Nephron progenitor cell (in vitro differentiated cells): Measurements from ENCODE around the gene PROB1.
"Not testable (repeated sequence)": the region's sequence is repeated elsewhere in the genome, so short reads cannot be mapped to it uniquely, and the experiment has no call there.

Source experiments
- DNase-seq: peaks from one replicate; pipeline ENCODE4 v3.0.0; 2021
- H3K27ac Mint-ChIP-seq: 2 replicates; pipeline ENCODE4 v1.8.0; 2021; ENCODE audit warnings: mild to moderate bottlenecking, moderate library complexity, mixed read lengths
- H3K27me3 Mint-ChIP-seq: 2 replicates; pipeline ENCODE4 v1.8.0; 2021; ENCODE audit warnings: mild to moderate bottlenecking, low read depth, mixed read lengths; ENCODE audit not compliant: poor library complexity
- H3K36me3 Mint-ChIP-seq: 2 replicates; pipeline ENCODE4 v1.8.0; 2021; ENCODE audit warnings: low read depth, mixed read lengths
- H3K4me1 Mint-ChIP-seq: 2 replicates; pipeline ENCODE4 v1.8.0; 2021; ENCODE audit warnings: mixed read lengths
- H3K4me3 Mint-ChIP-seq: 2 replicates; pipeline ENCODE4 v1.8.0; 2021; ENCODE audit warnings: mild to moderate bottlenecking, moderate library complexity, mixed read lengths
- H3K9me3 Mint-ChIP-seq: 2 replicates; pipeline ENCODE4 v1.8.0; 2021; ENCODE audit warnings: mild to moderate bottlenecking, moderate library complexity, mixed read lengths
- TF ChIP-seq, protein P1 (sequence below): fragments of 200-600 bp; sonication (generic); IDR thresholded peaks from 2 replicates; pipeline ENCODE4 v1.5.0; 2021; ENCODE audit warnings: antibody characterized with exemption

The PROB1 gene, protein sequence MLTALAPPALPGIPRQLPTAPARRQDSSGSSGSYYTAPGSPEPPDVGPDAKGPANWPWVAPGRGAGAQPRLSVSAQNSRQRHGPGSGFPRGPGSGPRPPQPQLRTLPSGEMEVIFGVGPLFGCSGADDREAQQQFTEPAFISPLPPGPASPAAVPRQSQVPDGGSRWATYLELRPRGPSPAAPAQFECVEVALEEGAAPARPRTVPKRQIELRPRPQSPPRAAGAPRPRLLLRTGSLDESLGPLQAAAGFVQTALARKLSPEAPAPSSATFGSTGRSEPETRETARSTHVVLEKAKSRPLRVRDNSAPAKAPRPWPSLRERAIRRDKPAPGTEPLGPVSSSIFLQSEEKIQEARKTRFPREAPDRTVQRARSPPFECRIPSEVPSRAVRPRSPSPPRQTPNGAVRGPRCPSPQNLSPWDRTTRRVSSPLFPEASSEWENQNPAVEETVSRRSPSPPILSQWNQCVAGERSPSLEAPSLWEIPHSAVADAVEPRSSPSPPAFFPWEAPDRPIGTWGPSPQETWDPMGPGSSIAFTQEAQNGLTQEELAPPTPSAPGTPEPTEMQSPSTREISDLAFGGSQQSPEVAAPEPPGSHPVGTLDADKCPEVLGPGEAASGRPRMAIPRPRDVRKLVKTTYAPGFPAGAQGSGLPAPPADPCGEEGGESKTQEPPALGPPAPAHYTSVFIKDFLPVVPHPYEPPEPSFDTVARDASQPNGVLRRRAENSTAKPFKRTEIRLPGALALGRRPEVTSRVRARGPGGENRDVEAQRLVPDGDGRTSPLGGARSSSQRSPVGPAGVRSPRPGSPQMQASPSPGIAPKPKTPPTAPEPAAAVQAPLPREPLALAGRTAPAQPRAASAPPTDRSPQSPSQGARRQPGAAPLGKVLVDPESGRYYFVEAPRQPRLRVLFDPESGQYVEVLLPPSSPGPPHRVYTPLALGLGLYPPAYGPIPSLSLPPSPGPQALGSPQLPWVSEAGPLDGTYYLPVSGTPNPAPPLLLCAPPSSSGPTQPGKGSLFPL

DNA sequence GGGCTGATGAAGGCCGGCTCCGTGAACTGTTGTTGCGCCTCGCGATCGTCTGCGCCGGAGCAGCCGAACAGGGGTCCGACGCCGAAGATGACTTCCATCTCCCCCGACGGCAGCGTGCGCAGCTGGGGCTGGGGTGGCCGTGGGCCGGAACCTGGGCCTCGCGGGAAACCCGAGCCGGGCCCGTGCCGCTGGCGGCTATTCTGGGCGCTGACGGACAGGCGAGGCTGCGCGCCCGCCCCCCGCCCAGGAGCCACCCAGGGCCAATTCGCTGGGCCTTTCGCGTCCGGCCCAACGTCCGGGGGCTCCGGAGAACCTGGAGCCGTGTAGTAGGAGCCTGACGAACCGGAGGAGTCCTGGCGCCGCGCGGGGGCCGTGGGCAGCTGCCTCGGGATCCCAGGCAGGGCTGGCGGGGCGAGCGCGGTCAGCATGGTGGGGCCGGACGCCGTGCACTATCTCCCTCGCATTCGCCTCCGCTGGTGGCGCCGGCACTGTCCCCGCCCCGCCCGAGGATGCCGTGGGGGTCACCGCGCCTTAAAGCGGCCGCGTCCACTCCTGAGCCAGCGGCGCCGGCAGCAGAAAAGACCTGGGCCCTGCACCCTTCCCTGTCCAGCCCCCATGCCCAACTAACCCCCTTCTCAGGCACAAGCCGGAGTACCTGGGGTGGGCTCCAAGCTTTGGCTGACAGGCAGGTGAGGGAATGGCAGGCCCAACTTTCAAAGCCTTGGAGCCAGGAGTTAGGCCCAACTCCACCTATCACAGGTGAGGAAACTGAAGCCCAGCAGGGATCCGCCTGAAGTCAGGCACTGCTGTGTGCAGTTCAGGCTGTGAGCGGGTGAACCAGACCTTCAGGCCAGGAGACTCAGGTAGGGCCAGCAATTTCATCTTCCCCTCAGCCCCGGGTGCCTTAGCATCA is at the start of gene PROB1:
PROB1 (minus strand) TSS at position 451 of the 913 bp plus-strand sequence; CDS start at position 428, 23 bp downstream.
- H3K4me3 Mint-ChIP-seq = peak within 1 kb of the TSS; percentile 81
- H3K27ac Mint-ChIP-seq = no peak within 1 kb of the TSS
- no peaks in the 10 kb centered on the region for H3K9me3 Mint-ChIP-seq
- peaks cover 27% of the 10 kb centered on the region for H3K36me3 Mint-ChIP-seq
- peak; percentile 41 for DNase-seq
- H3K27me3 Mint-ChIP-seq = peaks cover 68% of the 10 kb centered on the region
- peaks cover 11% of the 10 kb centered on the region for H3K4me1 Mint-ChIP-seq
- TF ChIP-seq, protein P1, sequence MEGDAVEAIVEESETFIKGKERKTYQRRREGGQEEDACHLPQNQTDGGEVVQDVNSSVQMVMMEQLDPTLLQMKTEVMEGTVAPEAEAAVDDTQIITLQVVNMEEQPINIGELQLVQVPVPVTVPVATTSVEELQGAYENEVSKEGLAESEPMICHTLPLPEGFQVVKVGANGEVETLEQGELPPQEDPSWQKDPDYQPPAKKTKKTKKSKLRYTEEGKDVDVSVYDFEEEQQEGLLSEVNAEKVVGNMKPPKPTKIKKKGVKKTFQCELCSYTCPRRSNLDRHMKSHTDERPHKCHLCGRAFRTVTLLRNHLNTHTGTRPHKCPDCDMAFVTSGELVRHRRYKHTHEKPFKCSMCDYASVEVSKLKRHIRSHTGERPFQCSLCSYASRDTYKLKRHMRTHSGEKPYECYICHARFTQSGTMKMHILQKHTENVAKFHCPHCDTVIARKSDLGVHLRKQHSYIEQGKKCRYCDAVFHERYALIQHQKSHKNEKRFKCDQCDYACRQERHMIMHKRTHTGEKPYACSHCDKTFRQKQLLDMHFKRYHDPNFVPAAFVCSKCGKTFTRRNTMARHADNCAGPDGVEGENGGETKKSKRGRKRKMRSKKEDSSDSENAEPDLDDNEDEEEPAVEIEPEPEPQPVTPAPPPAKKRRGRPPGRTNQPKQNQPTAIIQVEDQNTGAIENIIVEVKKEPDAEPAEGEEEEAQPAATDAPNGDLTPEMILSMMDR = no peak

DNA sequence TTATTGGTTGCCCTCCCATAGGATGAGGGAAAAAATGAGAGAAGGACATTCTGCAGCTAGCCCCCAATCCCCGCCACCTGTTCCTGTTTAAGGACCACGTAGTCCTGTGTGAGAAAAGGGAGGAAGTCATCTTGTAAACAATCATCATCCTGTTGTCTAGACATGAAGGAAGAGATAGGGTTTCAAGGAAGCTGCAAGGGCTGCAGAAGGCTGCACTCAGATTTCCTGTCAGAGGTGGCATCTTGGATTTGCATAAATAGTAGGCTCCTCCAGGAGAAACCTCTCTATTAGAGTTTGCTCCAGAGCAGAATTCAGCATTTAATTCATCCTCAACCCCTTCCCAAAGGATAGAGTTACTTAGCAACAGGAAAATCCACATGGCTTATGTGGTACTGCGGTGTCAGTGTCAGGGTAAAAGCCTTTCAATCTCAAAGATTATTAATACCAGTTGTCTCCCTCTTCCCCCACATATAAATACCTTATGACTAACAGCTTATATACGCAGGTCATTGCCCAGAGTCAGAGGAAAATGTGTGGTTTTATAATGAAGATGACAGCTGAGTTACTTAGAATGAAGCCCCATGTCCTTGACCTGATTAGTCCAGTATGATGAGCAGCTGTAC is 49.0 kb upstream of the PROB1 start:
- Mint-ChIP-seq H3K4me1 (peaks cover 30% of the 10 kb centered on the region), H3K27ac (no peak overlapping the region), H3K27me3 (peaks cover 31% of the 10 kb centered on the region), H3K4me3 (no peak overlapping the region), H3K36me3 (no peaks in the 10 kb centered on the region), H3K9me3 (no peaks in the 10 kb centered on the region)
- DNase-seq = no peak
- TF ChIP-seq, protein P1 = no peak

DNA sequence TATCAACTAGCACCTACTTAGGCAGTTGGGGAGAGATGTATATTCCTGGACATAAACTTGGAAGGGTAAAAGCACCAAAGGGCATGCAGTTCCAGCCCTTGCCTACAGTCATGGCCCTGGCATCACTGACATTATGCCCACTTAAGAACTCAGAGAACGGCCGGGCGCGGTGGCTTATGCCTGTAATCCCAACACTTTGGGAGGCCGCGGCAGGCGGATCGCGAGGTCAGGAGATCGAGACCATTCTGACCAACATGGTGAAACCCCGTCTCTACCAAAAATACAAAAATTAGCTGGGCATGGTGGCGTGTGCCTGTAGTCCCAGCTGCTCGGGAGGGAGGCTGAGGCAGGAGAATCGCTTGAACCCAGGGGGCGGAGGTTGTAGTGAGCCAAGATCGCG is 45.5 kb upstream of the PROB1 start:
- H3K4me1 Mint-ChIP-seq = peaks cover 45% of the 10 kb centered on the region
- not testable (repeated sequence) for H3K4me3 Mint-ChIP-seq, H3K27ac Mint-ChIP-seq, DNase-seq, H3K9me3 Mint-ChIP-seq
- H3K27me3 Mint-ChIP-seq = peaks cover 13% of the 10 kb centered on the region
- H3K36me3 Mint-ChIP-seq = peaks cover 12% of the 10 kb centered on the region

DNA sequence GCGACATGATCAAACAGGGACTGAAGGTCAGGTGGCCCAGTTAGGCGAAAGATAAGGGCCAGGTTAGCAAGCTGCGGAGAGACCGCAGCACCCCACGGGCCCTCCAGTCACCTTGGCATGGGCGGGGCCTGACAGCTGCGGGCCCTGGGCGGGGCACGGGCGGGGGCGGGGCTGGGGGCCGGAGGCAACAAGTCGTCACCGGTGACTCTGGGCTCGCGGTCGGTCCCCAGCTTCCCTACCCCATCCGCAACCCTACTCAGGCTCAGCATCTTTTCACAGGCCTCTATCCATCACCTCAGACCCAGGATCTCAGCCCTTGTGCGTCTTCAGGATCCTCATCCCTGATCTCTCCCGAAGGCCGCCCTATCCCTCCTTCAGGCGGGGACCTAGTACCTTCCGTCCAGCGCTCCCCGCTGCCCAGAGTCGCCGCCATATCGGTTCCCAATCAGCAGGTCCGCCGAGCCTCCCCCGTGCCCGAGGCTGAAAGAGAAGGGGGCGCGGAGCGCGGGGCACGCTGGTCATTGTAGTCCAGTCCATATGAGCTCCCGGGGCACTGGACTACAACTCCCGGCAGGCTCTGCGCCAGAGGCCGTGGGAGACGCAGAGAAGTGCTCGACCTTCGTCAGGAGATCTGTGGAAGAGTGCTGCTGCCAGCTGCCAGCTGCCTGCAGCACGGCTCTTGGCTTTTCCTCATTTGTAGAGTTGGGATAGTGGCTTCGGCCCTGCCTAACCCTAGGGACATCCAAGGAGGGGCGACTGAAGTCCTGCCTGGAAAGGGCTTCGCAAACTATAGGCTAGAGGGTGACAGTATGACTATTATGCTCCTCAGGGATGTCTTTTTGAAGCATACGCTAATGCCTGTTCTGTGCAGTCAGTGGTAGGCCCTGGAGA is 44.4 kb upstream of the PROB1 start, which contains the start of gene DNAJC18:
DNAJC18 (minus strand) TSS at position 513 of the 891 bp plus-strand sequence; CDS start at position 433, 80 bp downstream.
- TF ChIP-seq, protein P1 = no peak
- Mint-ChIP-seq H3K9me3 (no peaks in the 10 kb centered on the region), H3K36me3 (peaks cover 21% of the 10 kb centered on the region), H3K4me3 (peak within 1 kb of the TSS; percentile 96), H3K27me3 (peaks cover 12% of the 10 kb centered on the region), H3K27ac (peak within 1 kb of the TSS; percentile 99), H3K4me1 (peaks cover 45% of the 10 kb centered on the region)
- DNase-seq = peak; percentile 95

DNA sequence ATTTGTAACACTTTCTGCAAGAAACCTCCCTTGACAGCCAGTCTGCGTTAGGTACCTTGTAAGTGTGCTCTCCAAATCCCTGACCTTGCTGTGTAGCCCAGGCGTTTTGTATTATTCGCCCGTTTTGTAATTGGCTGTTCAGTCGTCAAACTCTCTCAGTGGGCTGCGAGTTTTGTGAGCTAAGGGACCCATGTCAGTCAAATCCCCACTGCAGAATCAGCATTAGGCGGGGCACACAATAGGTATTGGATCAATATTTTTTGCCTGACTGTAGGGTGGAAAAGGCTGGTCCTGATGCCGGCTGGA is 43.8 kb upstream of the PROB1 start:
- peaks cover 39% of the 10 kb centered on the region for H3K4me1 Mint-ChIP-seq
- no peak overlapping the region for H3K27ac Mint-ChIP-seq
- H3K9me3 Mint-ChIP-seq = no peaks in the 10 kb centered on the region
- TF ChIP-seq, protein P1 = no peak
- DNase-seq = no peak
- peak overlapping the region; percentile 96 for H3K4me3 Mint-ChIP-seq
- peaks cover 21% of the 10 kb centered on the region for H3K36me3 Mint-ChIP-seq
- H3K27me3 Mint-ChIP-seq = peaks cover 12% of the 10 kb centered on the region
